Endothelial cell (in vitro differentiated cells): Measurements from ENCODE around the gene SMPD3. TPM values are rescaled to one million over a fixed set of nuclear protein-coding genes. Genes with fewer than 3 reads are reported as not detected.

Experiments used
- DNase-seq: peaks from one replicate; pipeline ENCODE4 v3.0.0; 2021; ENCODE audit warnings: low spot score
- H3K27ac Mint-ChIP-seq: one replicate; pipeline ENCODE4 v1.8.0; 2021; ENCODE audit warnings: mixed read lengths, inconsistent platforms; ENCODE audit not compliant: unreplicated experiment
- H3K27me3 Mint-ChIP-seq: one replicate; pipeline ENCODE4 v1.8.0; 2021; ENCODE audit warnings: mild to moderate bottlenecking, moderate library complexity, mixed read lengths, inconsistent platforms; ENCODE audit not compliant: unreplicated experiment
- H3K36me3 Mint-ChIP-seq: one replicate; pipeline ENCODE4 v1.8.0; 2021; ENCODE audit warnings: mild to moderate bottlenecking, low read depth, mixed read lengths, inconsistent platforms; ENCODE audit not compliant: unreplicated experiment
- H3K4me1 Mint-ChIP-seq: one replicate; pipeline ENCODE4 v1.8.0; 2021; ENCODE audit warnings: mild to moderate bottlenecking, mixed read lengths, inconsistent platforms; ENCODE audit not compliant: unreplicated experiment
- H3K4me3 Mint-ChIP-seq: one replicate; pipeline ENCODE4 v1.8.0; 2021; ENCODE audit warnings: mild to moderate bottlenecking, mixed read lengths, inconsistent platforms; ENCODE audit not compliant: unreplicated experiment
- H3K9me3 Mint-ChIP-seq: one replicate; pipeline ENCODE4 v1.8.0; 2021; ENCODE audit warnings: mixed read lengths, inconsistent platforms; ENCODE audit not compliant: unreplicated experiment
- total RNA-seq: library from RNA; stranded (reverse); fragmentation: NEBNext Ultra II Directional; extraction: Animal tissue kit (Norgen Biotek cat#: 25700); gene quantifications from one replicate; pipeline ENCODE4 v1.2.1, GENCODE V29; 2021; ENCODE audit not compliant: unreplicated experiment
- TF ChIP-seq, protein P1 (sequence below): fragments of 200-600 bp; sonication (generic); IDR thresholded peaks from one replicate; pipeline ENCODE4 v1.5.0; 2021; ENCODE audit warnings: antibody characterized with exemption; ENCODE audit not compliant: unreplicated experiment

Gene SMPD3
- total RNA-seq, 1 donor from 2014 or later: not detected

DNA sequence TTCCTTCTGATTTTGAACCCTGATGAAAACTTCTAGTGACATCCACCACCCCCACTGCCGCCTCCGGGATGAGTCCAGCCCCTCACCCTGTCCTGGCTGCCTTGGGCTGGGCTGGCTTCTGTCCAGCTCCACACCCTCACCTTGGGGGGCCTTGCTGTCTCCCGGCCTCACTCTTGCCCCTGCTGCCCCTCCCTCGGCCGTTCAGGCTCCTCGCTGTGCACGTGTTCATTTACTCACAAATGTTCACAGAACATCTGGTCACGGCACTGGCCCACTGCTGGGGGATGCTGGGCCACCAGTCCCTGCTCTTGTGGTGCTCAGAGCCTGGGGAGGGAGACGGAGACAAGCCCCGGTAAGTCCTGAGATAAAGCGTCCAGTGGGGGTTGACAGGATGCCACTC is 96.8 kb downstream of the SMPD3 start:
- TF ChIP-seq, protein P1, sequence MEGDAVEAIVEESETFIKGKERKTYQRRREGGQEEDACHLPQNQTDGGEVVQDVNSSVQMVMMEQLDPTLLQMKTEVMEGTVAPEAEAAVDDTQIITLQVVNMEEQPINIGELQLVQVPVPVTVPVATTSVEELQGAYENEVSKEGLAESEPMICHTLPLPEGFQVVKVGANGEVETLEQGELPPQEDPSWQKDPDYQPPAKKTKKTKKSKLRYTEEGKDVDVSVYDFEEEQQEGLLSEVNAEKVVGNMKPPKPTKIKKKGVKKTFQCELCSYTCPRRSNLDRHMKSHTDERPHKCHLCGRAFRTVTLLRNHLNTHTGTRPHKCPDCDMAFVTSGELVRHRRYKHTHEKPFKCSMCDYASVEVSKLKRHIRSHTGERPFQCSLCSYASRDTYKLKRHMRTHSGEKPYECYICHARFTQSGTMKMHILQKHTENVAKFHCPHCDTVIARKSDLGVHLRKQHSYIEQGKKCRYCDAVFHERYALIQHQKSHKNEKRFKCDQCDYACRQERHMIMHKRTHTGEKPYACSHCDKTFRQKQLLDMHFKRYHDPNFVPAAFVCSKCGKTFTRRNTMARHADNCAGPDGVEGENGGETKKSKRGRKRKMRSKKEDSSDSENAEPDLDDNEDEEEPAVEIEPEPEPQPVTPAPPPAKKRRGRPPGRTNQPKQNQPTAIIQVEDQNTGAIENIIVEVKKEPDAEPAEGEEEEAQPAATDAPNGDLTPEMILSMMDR: no peak
- no peak overlapping the region for H3K4me3 Mint-ChIP-seq
- H3K9me3 Mint-ChIP-seq: no peaks in the 10 kb centered on the region
- no peak overlapping the region for H3K27ac Mint-ChIP-seq
- peaks cover 51% of the 10 kb centered on the region for H3K36me3 Mint-ChIP-seq
- DNase-seq: no peak
- peaks cover 5% of the 10 kb centered on the region for H3K4me1 Mint-ChIP-seq
- peaks cover 7% of the 10 kb centered on the region for H3K27me3 Mint-ChIP-seq

DNA sequence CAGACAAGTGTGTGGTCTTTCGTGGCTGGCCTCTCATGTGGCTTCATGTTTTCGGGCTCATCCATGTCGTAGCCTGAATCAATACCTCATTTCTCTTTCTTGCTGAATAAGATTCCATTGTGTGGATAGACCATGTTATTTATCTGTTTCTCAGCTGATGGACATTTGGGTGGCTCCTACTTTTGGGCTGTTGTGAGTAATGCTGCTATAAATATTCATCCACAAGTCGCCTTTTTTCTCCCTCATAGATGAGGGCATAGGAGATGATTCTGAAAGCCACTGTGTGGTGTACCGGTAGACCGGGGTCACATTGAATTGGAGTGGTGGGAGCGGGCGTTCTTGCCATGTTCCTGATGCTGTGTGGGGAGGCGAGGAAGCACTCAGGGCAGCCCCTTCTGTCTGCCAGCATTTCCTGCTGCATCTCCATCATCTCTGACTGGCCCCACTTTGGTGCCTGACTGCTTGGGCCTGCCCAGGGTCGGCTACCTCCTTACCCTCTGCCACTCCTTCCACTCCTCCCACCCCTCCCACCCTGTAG is 97.4 kb downstream of the SMPD3 start:
- Mint-ChIP-seq H3K27me3 (peaks cover 7% of the 10 kb centered on the region), H3K27ac (no peak overlapping the region), H3K36me3 (peaks cover 52% of the 10 kb centered on the region), H3K4me1 (peaks cover under 1% of the 10 kb centered on the region), H3K9me3 (no peaks in the 10 kb centered on the region), H3K4me3 (no peak overlapping the region)
- no peak for DNase-seq
- TF ChIP-seq, protein P1: no peak

DNA sequence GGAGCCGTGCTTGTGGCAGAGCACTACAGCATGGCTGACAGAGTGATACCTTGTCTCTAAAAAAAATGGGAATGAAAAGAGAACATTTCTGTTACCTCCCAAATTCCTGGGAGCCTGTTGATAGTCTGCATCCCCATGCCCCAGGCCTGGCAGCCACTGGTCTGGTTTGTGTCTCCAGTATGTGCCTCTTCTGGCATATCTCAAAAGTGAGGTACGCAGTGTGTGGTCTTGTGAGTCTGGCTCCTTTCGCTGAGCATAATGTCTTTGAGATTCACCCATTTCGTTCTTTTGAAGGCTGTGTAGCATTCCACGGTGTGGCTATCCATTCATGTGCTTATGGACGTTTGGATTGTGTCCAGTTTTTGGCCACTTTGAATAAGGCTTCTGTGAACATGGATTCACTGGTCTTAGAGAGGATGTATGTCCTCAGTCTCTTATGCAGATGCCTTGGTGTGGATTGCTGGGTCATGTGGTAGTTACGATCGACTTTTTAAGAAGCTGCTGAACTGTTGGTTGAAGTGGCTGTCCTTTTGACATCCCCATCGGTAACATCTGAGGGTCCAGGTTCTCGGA is 98.4 kb downstream of the SMPD3 start:
- Mint-ChIP-seq H3K27me3 (peaks cover 6% of the 10 kb centered on the region), H3K27ac (no peak overlapping the region), H3K36me3 (peaks cover 48% of the 10 kb centered on the region), H3K9me3 (no peaks in the 10 kb centered on the region), H3K4me1 (no peaks in the 10 kb centered on the region), H3K4me3 (no peak overlapping the region)
- no peak for DNase-seq
- TF ChIP-seq, protein P1: no peak

DNA sequence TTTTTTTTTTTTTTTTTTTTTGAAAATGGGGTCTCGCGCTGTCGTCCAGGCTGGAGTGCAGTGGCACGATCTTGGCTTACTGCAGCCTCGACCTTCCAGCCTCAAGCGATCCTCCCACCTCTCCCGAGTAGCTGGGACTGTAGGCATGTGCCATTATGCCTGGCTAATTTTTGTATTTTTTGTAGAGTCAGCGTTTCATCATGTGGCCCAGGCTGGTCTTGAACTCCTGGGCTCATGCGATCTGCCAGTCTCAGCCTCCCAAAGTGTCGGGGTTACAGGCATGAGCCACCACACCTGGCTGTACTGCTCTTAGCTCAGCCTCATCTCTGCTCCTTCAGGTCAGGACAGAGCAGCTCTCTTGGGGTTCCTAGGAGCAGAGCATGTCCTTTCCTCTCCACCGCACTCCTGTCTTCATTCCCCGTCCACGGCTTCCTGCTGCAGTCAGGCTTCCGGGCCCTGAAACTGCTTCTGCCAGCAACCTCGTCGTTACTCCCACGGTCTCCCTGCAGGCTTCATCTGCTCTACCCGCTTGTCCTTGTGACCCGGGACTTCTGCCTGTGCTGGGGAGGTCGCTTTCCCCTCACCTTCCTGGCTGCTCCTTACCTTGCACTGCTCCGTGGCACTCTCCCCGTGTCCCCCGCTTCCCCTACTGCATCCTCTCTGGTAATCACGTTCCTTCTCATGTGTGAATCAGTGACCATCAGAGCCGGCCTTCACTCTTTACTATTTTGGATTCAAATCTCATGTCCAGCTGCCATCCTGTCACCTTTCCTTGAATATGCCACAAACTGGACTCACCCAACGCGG is 99.5 kb downstream of the SMPD3 start:
- peaks cover 4% of the 10 kb centered on the region for H3K27me3 Mint-ChIP-seq
- peak overlapping the region; percentile 51 for H3K4me3 Mint-ChIP-seq
- peaks cover 44% of the 10 kb centered on the region for H3K36me3 Mint-ChIP-seq
- no peak for DNase-seq
- no peaks in the 10 kb centered on the region for H3K4me1 Mint-ChIP-seq
- H3K9me3 Mint-ChIP-seq: no peaks in the 10 kb centered on the region
- H3K27ac Mint-ChIP-seq: no peak overlapping the region
- TF ChIP-seq, protein P1: no peak

DNA sequence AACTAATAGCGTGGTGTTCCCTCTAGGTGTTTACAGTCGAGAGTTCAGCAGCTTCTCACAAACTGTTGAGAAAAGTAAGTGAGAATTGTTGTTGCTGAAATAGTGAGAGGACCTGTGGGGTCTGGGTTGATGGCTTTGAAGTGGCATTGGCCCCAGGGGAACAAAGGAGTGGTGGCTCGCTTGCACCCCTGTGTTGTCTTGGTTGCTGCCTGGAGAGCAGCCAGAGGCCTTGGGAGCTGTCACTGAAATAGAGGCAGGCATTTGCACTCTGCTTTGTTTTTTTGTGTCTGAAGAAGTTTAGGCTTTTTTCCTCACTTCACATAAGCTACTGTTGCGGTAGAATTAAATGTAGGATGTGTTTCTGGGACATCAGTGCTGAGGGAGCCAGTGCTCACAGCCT is 100.7 kb downstream of the SMPD3 start:
- Mint-ChIP-seq H3K27me3 (peaks cover 4% of the 10 kb centered on the region), H3K4me1 (no peaks in the 10 kb centered on the region), H3K9me3 (no peaks in the 10 kb centered on the region), H3K27ac (no peak overlapping the region), H3K4me3 (no peak overlapping the region), H3K36me3 (peaks cover 41% of the 10 kb centered on the region)
- TF ChIP-seq, protein P1: no peak
- no peak for DNase-seq
